H9 (cell line): ENCODE data around the gene GDPD4. TPM values are rescaled to one million over a fixed set of nuclear protein-coding genes. Genes with fewer than 3 reads are reported as not detected.

ENCODE experiments used
- DNase-seq: peaks from one replicate; pipeline ENCODE4 v3.0.0-alpha.2; 2017
- H2AFZ ChIP-seq: one replicate; pipeline ENCODE4 v1.6.1; 2013; ENCODE audit warnings: mild to moderate bottlenecking, low read length, control low read depth, moderate library complexity
- H2AK5ac ChIP-seq: 2 replicates; pipeline ENCODE4 v1.6.1; 2013; ENCODE audit warnings: low read length, control low read depth, mixed read lengths; ENCODE audit not compliant: insufficient read length
- H2BK120ac ChIP-seq: one replicate; pipeline ENCODE4 v1.6.1; 2013; ENCODE audit warnings: low read depth, mild to moderate bottlenecking, low read length, control low read depth, inconsistent platforms; ENCODE audit not compliant: poor library complexity, severe bottlenecking
- H2BK12ac ChIP-seq: 2 replicates; pipeline ENCODE4 v1.6.1; 2013; ENCODE audit warnings: low read length, control low read depth, mixed read lengths, low read depth; ENCODE audit not compliant: insufficient read length
- H2BK15ac ChIP-seq: 2 replicates; pipeline ENCODE4 v1.6.1; 2013; ENCODE audit warnings: low read depth, low read length, control low read depth
- H2BK20ac ChIP-seq: one replicate; pipeline ENCODE4 v1.6.1; 2013; ENCODE audit warnings: low read depth, mild to moderate bottlenecking, low read length, control low read depth, inconsistent platforms; ENCODE audit not compliant: poor library complexity, severe bottlenecking
- H2BK5ac ChIP-seq: 2 replicates; pipeline ENCODE4 v1.6.1; 2013; ENCODE audit warnings: low read length, control low read depth, mixed read lengths; ENCODE audit not compliant: insufficient read length
- H3K14ac ChIP-seq: 2 replicates; pipeline ENCODE4 v1.6.1; 2013; ENCODE audit warnings: low read length, control low read depth; ENCODE audit not compliant: insufficient read depth
- H3K18ac ChIP-seq: 2 replicates; pipeline ENCODE4 v1.6.1; 2013; ENCODE audit warnings: low read depth, mild to moderate bottlenecking, mixed read lengths, low read length, control low read depth; ENCODE audit not compliant: insufficient read length
- H3K23ac ChIP-seq: 2 replicates; pipeline ENCODE4 v1.6.1; 2013; ENCODE audit warnings: low read length, control low read depth, mixed read lengths, low read depth; ENCODE audit not compliant: insufficient read length
- H3K23me2 ChIP-seq: 2 replicates; pipeline ENCODE4 v1.6.1; 2013; ENCODE audit warnings: low read depth, mild to moderate bottlenecking, mixed read lengths, low read length, control low read depth; ENCODE audit not compliant: insufficient read length, poor library complexity, severe bottlenecking
- H3K27ac ChIP-seq: 2 replicates; pipeline ENCODE4 v1.5.1; 2013; ENCODE audit warnings: low read length, control low read depth, mixed read lengths, low read depth; ENCODE audit not compliant: insufficient read length
- H3K27me3 ChIP-seq: 2 replicates; pipeline ENCODE4 v1.6.1; 2013; ENCODE audit warnings: low read length, control low read depth, inconsistent platforms; ENCODE audit not compliant: insufficient read depth
- H3K4ac ChIP-seq: 2 replicates; pipeline ENCODE4 v1.6.1; 2013; ENCODE audit warnings: low read depth, mild to moderate bottlenecking, control low read depth, inconsistent platforms, low read length, moderate library complexity
- H3K4me1 ChIP-seq: 2 replicates; pipeline ENCODE4 v1.6.1; 2013; ENCODE audit warnings: low read length, control low read depth, inconsistent platforms; ENCODE audit not compliant: insufficient read depth
- H3K4me2 ChIP-seq: 2 replicates; pipeline ENCODE4 v1.6.1; 2013; ENCODE audit warnings: low read length, control low read depth, mixed read lengths; ENCODE audit not compliant: insufficient read length, insufficient read depth
- H3K56ac ChIP-seq: 2 replicates; pipeline ENCODE4 v1.6.1; 2013; ENCODE audit warnings: low read depth, mild to moderate bottlenecking, mixed read lengths, low read length, control low read depth; ENCODE audit not compliant: insufficient read length
- H3K79me1 ChIP-seq: 2 replicates; pipeline ENCODE4 v1.6.1; 2013; ENCODE audit warnings: low read depth, mild to moderate bottlenecking, moderate library complexity, low read length, control low read depth, inconsistent platforms; ENCODE audit not compliant: insufficient read depth, poor library complexity, severe bottlenecking
- H3K79me2 ChIP-seq: 2 replicates; pipeline ENCODE4 v1.6.1; 2013; ENCODE audit warnings: low read length, control low read depth, inconsistent platforms; ENCODE audit not compliant: insufficient read depth
- H3K9ac ChIP-seq: 2 replicates; pipeline ENCODE4 v1.6.1; 2013; ENCODE audit warnings: low read length, control low read depth, mixed read lengths; ENCODE audit not compliant: insufficient read length; ENCODE audit errors: extremely low read depth
- H3K9me3 ChIP-seq: one replicate; pipeline ENCODE4 v1.6.1; 2013; ENCODE audit warnings: low read depth, low read length, inconsistent platforms; ENCODE audit not compliant: control insufficient read depth
- H3T11ph ChIP-seq: one replicate; pipeline ENCODE4 v1.6.1; 2013; ENCODE audit warnings: mild to moderate bottlenecking, low read length, control low read depth, inconsistent platforms
- H4K20me1 ChIP-seq: one replicate; pipeline ENCODE4 v1.6.1; 2013; ENCODE audit not compliant: control insufficient read depth, insufficient read length, insufficient read depth
- H4K5ac ChIP-seq: 2 replicates; pipeline ENCODE4 v1.6.1; 2013; ENCODE audit warnings: low read depth, mild to moderate bottlenecking, mixed read lengths, low read length, control low read depth; ENCODE audit not compliant: insufficient read length
- H4K8ac ChIP-seq: replicated peaks from 2 replicates; pipeline ENCODE4 v1.6.1; 2013; ENCODE audit warnings: low read length, control low read depth, mixed read lengths, low read depth; ENCODE audit not compliant: insufficient read length
- H4K91ac ChIP-seq: 2 replicates; pipeline ENCODE4 v1.6.1; 2013; ENCODE audit warnings: low read depth, mild to moderate bottlenecking, moderate library complexity, mixed read lengths, low read length, control low read depth; ENCODE audit not compliant: insufficient read length
- H3K27ac Mint-ChIP-seq, 3 experiments: 2 replicates in 2 of 3; 3 replicates in 1 of 3; pipeline ENCODE4 v1.8.0; 2020 to 2021; ENCODE audit warnings: mixed read lengths in 3 of 3, mild to moderate bottlenecking in 1 of 3, moderate library complexity in 1 of 3
- H3K27me3 Mint-ChIP-seq: 2 replicates; pipeline ENCODE4 v1.8.0; 2021; ENCODE audit warnings: low read depth, mild to moderate bottlenecking, moderate library complexity, mixed read lengths
- H3K36me3 Mint-ChIP-seq, 3 experiments: 2 replicates in 2 of 3; 3 replicates in 1 of 3; pipeline ENCODE4 v1.8.0; 2020 to 2021; ENCODE audit warnings: low read depth in 3 of 3, mixed read lengths in 3 of 3; ENCODE audit not compliant: insufficient read depth in 1 of 3
- H3K4me1 Mint-ChIP-seq, 2 experiments: 2 replicates each; pipeline ENCODE4 v1.8.0; 2020; ENCODE audit warnings: mixed read lengths in 2 of 2
- H3K4me3 Mint-ChIP-seq, 2 experiments: 2 replicates in 1 of 2; 3 replicates in 1 of 2; pipeline ENCODE4 v1.8.0; 2020 to 2021; ENCODE audit warnings: mild to moderate bottlenecking in 2 of 2, mixed read lengths in 2 of 2, moderate library complexity in 1 of 2
- H3K9me3 Mint-ChIP-seq, 2 experiments: 2 replicates in 1 of 2; 3 replicates in 1 of 2; pipeline ENCODE4 v1.8.0; 2020; ENCODE audit warnings: mild to moderate bottlenecking in 2 of 2, mixed read lengths in 2 of 2, moderate library complexity in 1 of 2
- WGBS: extraction: QIAGEN DNeasy Blood & Tissue Kit; methylation state at CpG from one replicate; pipeline ENCODE4 v1.1.7; 2013; ENCODE audit warnings: missing lambda C conversion rate, low lambda C conversion rate, mixed read lengths; ENCODE audit not compliant: insufficient read length; ENCODE audit errors: extremely low coverage; 5-methylcytosine and 5-hydroxymethylcytosine counted together
- total RNA-seq: library from RNA; stranded (reverse); gene quantifications from 2 replicates; pipeline ENCODE4 v1.2.1, GENCODE V29; 2021
- TF ChIP-seq, protein P1 (sequence below): fragments of 200-600 bp; sonication (generic); conservative IDR thresholded peaks from 3 replicates; pipeline ENCODE4 v1.8.0; 2021; ENCODE audit warnings: antibody characterized with exemption, mild to moderate bottlenecking

The GDPD4 gene
- total RNA-seq, 1 experiment from 2014 or later, result not detected

DNA sequence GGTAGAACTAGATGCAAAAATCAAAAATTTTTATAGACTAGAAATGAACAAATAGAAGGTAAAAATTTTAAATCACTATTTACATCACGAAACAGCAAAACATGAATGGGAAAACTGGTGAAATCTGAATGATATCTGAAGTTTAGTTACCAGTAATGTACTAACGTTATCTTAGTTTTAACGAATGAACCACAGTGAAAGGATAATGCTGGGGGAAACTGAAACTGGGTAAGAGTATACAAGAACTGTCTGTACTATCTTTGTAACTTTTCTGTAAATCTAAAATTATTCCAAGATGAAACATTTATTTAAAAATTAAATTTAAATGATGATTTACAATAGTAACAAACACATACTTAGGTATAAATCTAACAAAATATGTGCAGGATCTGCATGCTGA lies 7.4 kb downstream of the GDPD4 start:
- H3T11ph ChIP-seq, result no peak overlapping the region
- H3K23me2 ChIP-seq, result no peaks in the 10 kb centered on the region
- no peak overlapping the region for H3K27ac ChIP-seq
- H2AFZ ChIP-seq, result no peak overlapping the region
- H2AK5ac ChIP-seq, result no peak overlapping the region
- no peak overlapping the region for H3K9ac ChIP-seq
- no peak overlapping the region for H3K4ac ChIP-seq
- no CpG with 5 or more reads among the region's 3 CpGs for WGBS
- H3K79me1 ChIP-seq, result no peaks in the 10 kb centered on the region
- no peak overlapping the region for H3K4me3 Mint-ChIP-seq
- H2BK120ac ChIP-seq, result no peak overlapping the region
- H3K18ac ChIP-seq, result no peak overlapping the region
- no peaks in the 10 kb centered on the region for H4K20me1 ChIP-seq
- no peaks in the 10 kb centered on the region for H3K79me2 ChIP-seq
- peaks cover 3 to 8% of the 10 kb centered on the region in 2 experiments for H3K9me3 Mint-ChIP-seq
- no peaks in the 10 kb centered on the region for H3K4me1 Mint-ChIP-seq
- H2BK20ac ChIP-seq, result no peak overlapping the region
- H3K36me3 Mint-ChIP-seq, result peaks cover 0 to 4% (median 0%) of the 10 kb centered on the region in 3 experiments; a peak in 1 of 7 replicates
- H3K4me1 ChIP-seq, result no peaks in the 10 kb centered on the region
- no peaks in the 10 kb centered on the region for H3K9me3 ChIP-seq
- no peak overlapping the region for H3K4me2 ChIP-seq
- H3K23ac ChIP-seq, result no peak overlapping the region
- no peak overlapping the region for H3K56ac ChIP-seq
- no peak overlapping the region for H4K91ac ChIP-seq
- no peak overlapping the region for H2BK5ac ChIP-seq
- H3K27ac Mint-ChIP-seq, result no peak overlapping the region
- no peak overlapping the region for H2BK15ac ChIP-seq
- H3K14ac ChIP-seq, result no peak overlapping the region
- TF ChIP-seq, protein P1, sequence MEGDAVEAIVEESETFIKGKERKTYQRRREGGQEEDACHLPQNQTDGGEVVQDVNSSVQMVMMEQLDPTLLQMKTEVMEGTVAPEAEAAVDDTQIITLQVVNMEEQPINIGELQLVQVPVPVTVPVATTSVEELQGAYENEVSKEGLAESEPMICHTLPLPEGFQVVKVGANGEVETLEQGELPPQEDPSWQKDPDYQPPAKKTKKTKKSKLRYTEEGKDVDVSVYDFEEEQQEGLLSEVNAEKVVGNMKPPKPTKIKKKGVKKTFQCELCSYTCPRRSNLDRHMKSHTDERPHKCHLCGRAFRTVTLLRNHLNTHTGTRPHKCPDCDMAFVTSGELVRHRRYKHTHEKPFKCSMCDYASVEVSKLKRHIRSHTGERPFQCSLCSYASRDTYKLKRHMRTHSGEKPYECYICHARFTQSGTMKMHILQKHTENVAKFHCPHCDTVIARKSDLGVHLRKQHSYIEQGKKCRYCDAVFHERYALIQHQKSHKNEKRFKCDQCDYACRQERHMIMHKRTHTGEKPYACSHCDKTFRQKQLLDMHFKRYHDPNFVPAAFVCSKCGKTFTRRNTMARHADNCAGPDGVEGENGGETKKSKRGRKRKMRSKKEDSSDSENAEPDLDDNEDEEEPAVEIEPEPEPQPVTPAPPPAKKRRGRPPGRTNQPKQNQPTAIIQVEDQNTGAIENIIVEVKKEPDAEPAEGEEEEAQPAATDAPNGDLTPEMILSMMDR, result no peak
- H4K5ac ChIP-seq, result no peak overlapping the region
- H3K27me3 ChIP-seq, result no peaks in the 10 kb centered on the region
- no peak overlapping the region for H4K8ac ChIP-seq
- no peak for DNase-seq
- H2BK12ac ChIP-seq, result no peak overlapping the region
- H3K27me3 Mint-ChIP-seq, result no peaks in the 10 kb centered on the region
